AG10803 (cell line): ENCODE data around the gene TFB2M.
"Not testable (repeated sequence)": the region's sequence is repeated elsewhere in the genome, so short reads cannot be mapped to it uniquely, and the experiment has no call there.

ENCODE experiments used
- DNase-seq: peaks from one replicate; pipeline ENCODE4 v3.0.0; 2010; ENCODE audit warnings: low read depth
- H3K4me3 ChIP-seq: 2 replicates; pipeline ENCODE4 v1.5.1; 2011; ENCODE audit warnings: mild to moderate bottlenecking, low read length, control low read depth
- CTCF ChIP-seq: conservative IDR thresholded peaks from 2 replicates; pipeline ENCODE4 v1.5.1; 2011; ENCODE audit warnings: mild to moderate bottlenecking, low read length, control low read depth, inconsistent platforms

The TFB2M gene, protein sequence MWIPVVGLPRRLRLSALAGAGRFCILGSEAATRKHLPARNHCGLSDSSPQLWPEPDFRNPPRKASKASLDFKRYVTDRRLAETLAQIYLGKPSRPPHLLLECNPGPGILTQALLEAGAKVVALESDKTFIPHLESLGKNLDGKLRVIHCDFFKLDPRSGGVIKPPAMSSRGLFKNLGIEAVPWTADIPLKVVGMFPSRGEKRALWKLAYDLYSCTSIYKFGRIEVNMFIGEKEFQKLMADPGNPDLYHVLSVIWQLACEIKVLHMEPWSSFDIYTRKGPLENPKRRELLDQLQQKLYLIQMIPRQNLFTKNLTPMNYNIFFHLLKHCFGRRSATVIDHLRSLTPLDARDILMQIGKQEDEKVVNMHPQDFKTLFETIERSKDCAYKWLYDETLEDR

DNA sequence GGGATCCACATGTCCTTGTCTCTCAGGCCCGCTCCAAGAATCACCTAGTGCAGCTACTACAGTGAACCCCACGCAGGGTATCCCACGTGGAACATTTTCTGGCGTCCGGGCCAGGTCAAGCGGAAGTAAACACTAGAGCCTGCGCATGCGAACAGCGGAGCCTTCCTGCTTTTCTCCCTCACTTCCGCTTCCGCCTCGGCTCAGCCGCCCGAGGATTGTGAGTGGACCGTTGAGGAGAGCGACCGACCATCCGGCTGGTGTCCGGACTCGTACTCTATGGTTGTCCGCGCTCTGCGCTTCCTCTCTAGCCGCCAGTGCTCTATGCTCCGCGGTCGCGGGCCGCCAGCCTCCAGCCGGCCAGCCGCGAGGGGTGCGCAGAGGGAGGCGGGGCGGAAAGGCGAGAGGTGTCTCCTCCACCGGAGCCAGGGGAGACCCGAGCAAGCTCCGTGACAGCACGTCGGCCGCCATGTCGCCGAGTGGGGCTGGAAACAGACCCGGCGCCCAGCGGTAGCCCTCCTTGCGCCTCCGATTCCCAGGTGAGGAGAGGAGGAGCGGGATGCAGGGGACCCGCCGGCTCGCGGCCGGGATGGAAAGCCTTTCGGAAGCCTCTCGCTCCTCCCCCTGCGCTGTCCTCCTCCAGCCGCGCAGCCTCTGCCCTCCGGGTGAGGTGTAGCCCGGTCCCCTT, at the start of gene TFB2M, which contains the start of gene CNST:
Gene TFB2M (minus strand): TSS at position 134 of the 685 bp plus-strand sequence. CDS start 123 bp downstream, at position 11.
Gene CNST (plus strand): TSS at position 329 of the 685 bp plus-strand sequence. CDS start 25,107 bp downstream, outside the sequence.
- peak; percentile 99 for DNase-seq
- no peak for TF ChIP-seq CTCF
- H3K4me3 ChIP-seq = peak within 1 kb of the TSS; percentile 98

- TF ChIP-seq CTCF = no peak
- no peak for DNase-seq
Measured at GRCh38 chr1:246613096-246613758, 47.2 kb upstream of the TFB2M start.

GRCh38 chr1:246609632-246610031, 43.6 kb upstream of the TFB2M start:
- TF ChIP-seq CTCF = no peak
- DNase-seq = peak; percentile 82
- no peak overlapping the region for H3K4me3 ChIP-seq

More at GRCh38 chr1:246613096-246613758, 47.2 kb upstream of the TFB2M start:
- H3K4me3 ChIP-seq = no peak overlapping the region

GRCh38 chr1:246608616-246609376, 42.7 kb upstream of the TFB2M start:
- peak; percentile 20 for TF ChIP-seq CTCF
- DNase-seq = peak; percentile 86
- no peak overlapping the region for H3K4me3 ChIP-seq

GRCh38 chr1:246607462-246607861, 41.4 kb upstream of the TFB2M start:
- TF ChIP-seq CTCF = no peak
- no peak overlapping the region for H3K4me3 ChIP-seq

GRCh38 chr1:246605231-246605630, 39.2 kb upstream of the TFB2M start:
- H3K4me3 ChIP-seq, DNase-seq: not testable (repeated sequence)

More at GRCh38 chr1:246607462-246607861, 41.4 kb upstream of the TFB2M start:
- DNase-seq = no peak

GRCh38 chr1:246602194-246602593, 36.1 kb upstream of the TFB2M start:
- DNase-seq = peak; percentile 57
- no peak overlapping the region for H3K4me3 ChIP-seq
- TF ChIP-seq CTCF = no peak
